B cell (primary cell): Measurements from ENCODE around the gene GPR85. TPM values are rescaled to one million over a fixed set of nuclear protein-coding genes. Genes with fewer than 3 reads are reported as not detected.

Experiments used
- ATAC-seq: fragments of 200-7000 bp; cut with Tn5 transposase; one replicate; pipeline ENCODE4 v1.10.0; 2021; ENCODE audit warnings: low read depth, mild to moderate bottlenecking, moderate number of reproducible peaks, moderate library complexity
- CTCF ChIA-PET: fragments of 350-600 bp; sonication (Branson Sonifier 250); formaldehyde crosslinking; loops from one replicate; lab custom pipeline; 2021; ENCODE audit warnings: antibody characterized with exemption, inconsistent platforms; lab: Charles Lee
- POLR2A ChIA-PET: fragments of 350-600 bp; sonication (Branson Sonifier 250); formaldehyde crosslinking; loops from one replicate; lab custom pipeline; 2021; ENCODE audit warnings: antibody characterized with exemption; lab: Charles Lee
- DNase-seq: peaks from one replicate; pipeline ENCODE4 v3.0.0; 2013
- H2AFZ ChIP-seq: 2 replicates; pipeline ENCODE4 v1.6.1; 2012; ENCODE audit warnings: mild to moderate bottlenecking, low read depth, low read length; ENCODE audit not compliant: insufficient read depth, poor library complexity, severe bottlenecking
- H3K27ac ChIP-seq, 2 donors: 1 replicate in 1 of 2; 2 replicates in 1 of 2; pipeline ENCODE4 v1.5.1; 2012 to 2013; ENCODE audit warnings: low read length in 2 of 2, mild to moderate bottlenecking in 2 of 2, moderate library complexity in 1 of 2
- H3K27me3 ChIP-seq, 4 experiments: fragments of 200-600 bp in 1 of 4; sonication (generic) in 1 of 4; replicated peaks in 1 of 4; 1 replicate in 2 of 4; 2 replicates in 2 of 4; pipeline versions ENCODE4 v1.6.1 to v1.7.0; 2013 to 2016; ENCODE audit warnings: low read length in 3 of 4, mild to moderate bottlenecking in 2 of 4, mixed read lengths in 1 of 4, moderate library complexity in 1 of 4; ENCODE audit not compliant: insufficient read depth in 4 of 4, control insufficient read depth in 3 of 4; ENCODE audit errors: control extremely low read depth in 1 of 4
- H3K36me3 ChIP-seq, 2 experiments: replicated peaks in 1 of 2; 1 replicate in 1 of 2; 2 replicates in 1 of 2; pipeline versions ENCODE4 v1.6.1 to v1.7.1; 2013; ENCODE audit warnings: low read length in 1 of 2; ENCODE audit not compliant: insufficient read depth in 2 of 2, control insufficient read depth in 1 of 2; ENCODE audit errors: control extremely low read depth in 1 of 2, extremely low read depth in 1 of 2
- H3K4me1 ChIP-seq, 2 donors: fragments of 200-600 bp in 1 of 2; sonication (generic) in 1 of 2; 1 replicate in 1 of 2; 2 replicates in 1 of 2; pipeline versions ENCODE4 v1.5.1 to v1.6.1; 2013 to 2017; ENCODE audit warnings: low read length in 2 of 2; ENCODE audit not compliant: control insufficient read depth in 2 of 2, insufficient read depth in 2 of 2
- H3K4me2 ChIP-seq: replicated peaks from 2 replicates; pipeline ENCODE3; 2012; ENCODE audit warnings: mild to moderate bottlenecking, low read depth, low read length; ENCODE audit not compliant: poor library complexity, severe bottlenecking
- H3K4me3 ChIP-seq, 5 experiments: fragments of 200-600 bp in 1 of 5; sonication (generic) in 1 of 5; 1 replicate in 3 of 5; 2 replicates in 2 of 5; pipeline versions ENCODE4 v1.5.1 to v1.7.0; 2011 to 2016; ENCODE audit warnings: low read length in 4 of 5, mild to moderate bottlenecking in 4 of 5, low read depth in 2 of 5, control low read depth in 1 of 5, moderate library complexity in 1 of 5; ENCODE audit not compliant: insufficient read depth in 1 of 5; ENCODE audit errors: control extremely low read depth in 1 of 5, extremely low read depth in 1 of 5
- H3K79me2 ChIP-seq: fragments of 200-600 bp; sonication (generic); one replicate; pipeline ENCODE4 v1.6.0; 2016; ENCODE audit warnings: low read length; ENCODE audit not compliant: control insufficient read depth, insufficient read depth
- H3K9ac ChIP-seq: fragments of 200-600 bp; sonication (generic); 2 replicates; pipeline ENCODE4 v1.6.1; 2017; ENCODE audit warnings: mild to moderate bottlenecking, low read length, moderate library complexity
- H3K9me3 ChIP-seq, 3 donors: one replicate each; pipeline versions ENCODE4 v1.6.1 to v1.7.1; 2013; ENCODE audit warnings: low read length in 2 of 3; ENCODE audit not compliant: control insufficient read depth in 2 of 3, insufficient read depth in 1 of 3; ENCODE audit errors: control extremely low read depth in 1 of 3
- H4K20me1 ChIP-seq: 2 replicates; pipeline ENCODE4 v1.6.0; 2012; ENCODE audit warnings: mild to moderate bottlenecking, low read length; ENCODE audit not compliant: insufficient read depth, control insufficient read depth, poor library complexity, severe bottlenecking
- H3K27ac Mint-ChIP-seq: one replicate; pipeline ENCODE4 v1.8.0; 2021; ENCODE audit warnings: mixed read lengths
- H3K27me3 Mint-ChIP-seq: one replicate; pipeline ENCODE4 v1.8.0; 2021; ENCODE audit warnings: mixed read lengths
- H3K4me1 Mint-ChIP-seq: one replicate; pipeline ENCODE4 v1.8.0; 2021; ENCODE audit warnings: mixed read lengths
- H3K4me3 Mint-ChIP-seq: one replicate; pipeline ENCODE4 v1.8.0; 2021; ENCODE audit warnings: mixed read lengths
- H3K9me3 Mint-ChIP-seq: one replicate; pipeline ENCODE4 v1.8.0; 2022; ENCODE audit warnings: mixed read lengths; ENCODE audit not compliant: insufficient read depth
- EZH2 ChIP-seq: IDR thresholded peaks from 2 replicates; pipeline ENCODE4 v1.6.1; 2012; ENCODE audit warnings: borderline replicate concordance, low read depth, mild to moderate bottlenecking, moderate library complexity, low read length; ENCODE audit not compliant: insufficient read depth, poor library complexity, severe bottlenecking
- intact Hi-C: fragments of 100-400 bp; cut with micrococcal nuclease; formaldehyde crosslinking; loops from one replicate; pipeline ENCODE4 v1.10.0; 2022
- polyA plus RNA-seq: library from polyadenylated mRNA; depleted of rRNA; stranded (reverse); fragments of >200 nt; gene quantifications from 2 replicates; pipeline ENCODE4 v1.2.3, GENCODE V29; 2012
- total RNA-seq, 2 donors: library from RNA; stranded (reverse); fragments of 120-200 nt in 1 of 2; gene quantifications; 1 replicate in 1 of 2; 2 replicates in 1 of 2; pipeline versions ENCODE4 v1.2.3 to v1.2.4, GENCODE V29; 2013 to 2022
- TF ChIP-seq, protein P1 (sequence below): fragments of 200-600 bp; IDR thresholded peaks from one replicate; pipeline ENCODE4 v1.8.0; 2022; ENCODE audit warnings: antibody characterized with exemption, mild to moderate bottlenecking

GPR85 gene
- total and polyA plus RNA-seq, 2 donors (not counting 1 experiment from before 2014, with no cell fraction given), result not detected

GRCh38 chr7:113044394-113044793 is 42.2 kb downstream of the GPR85 start:
- H3K27ac ChIP-seq, result no peak overlapping the region
- Mint-ChIP-seq H3K27me3 (peaks cover 32% of the 10 kb centered on the region), H3K4me1 (no peaks in the 10 kb centered on the region), H3K27ac (no peak overlapping the region), H3K9me3 (no peaks in the 10 kb centered on the region), H3K4me3 (no peak overlapping the region)
- H3K4me3 ChIP-seq, result no peak overlapping the region
- no peak overlapping the region for H2AFZ ChIP-seq
- DNase-seq (no peak), ATAC-seq (no peak)
- TF ChIP-seq, protein P1, sequence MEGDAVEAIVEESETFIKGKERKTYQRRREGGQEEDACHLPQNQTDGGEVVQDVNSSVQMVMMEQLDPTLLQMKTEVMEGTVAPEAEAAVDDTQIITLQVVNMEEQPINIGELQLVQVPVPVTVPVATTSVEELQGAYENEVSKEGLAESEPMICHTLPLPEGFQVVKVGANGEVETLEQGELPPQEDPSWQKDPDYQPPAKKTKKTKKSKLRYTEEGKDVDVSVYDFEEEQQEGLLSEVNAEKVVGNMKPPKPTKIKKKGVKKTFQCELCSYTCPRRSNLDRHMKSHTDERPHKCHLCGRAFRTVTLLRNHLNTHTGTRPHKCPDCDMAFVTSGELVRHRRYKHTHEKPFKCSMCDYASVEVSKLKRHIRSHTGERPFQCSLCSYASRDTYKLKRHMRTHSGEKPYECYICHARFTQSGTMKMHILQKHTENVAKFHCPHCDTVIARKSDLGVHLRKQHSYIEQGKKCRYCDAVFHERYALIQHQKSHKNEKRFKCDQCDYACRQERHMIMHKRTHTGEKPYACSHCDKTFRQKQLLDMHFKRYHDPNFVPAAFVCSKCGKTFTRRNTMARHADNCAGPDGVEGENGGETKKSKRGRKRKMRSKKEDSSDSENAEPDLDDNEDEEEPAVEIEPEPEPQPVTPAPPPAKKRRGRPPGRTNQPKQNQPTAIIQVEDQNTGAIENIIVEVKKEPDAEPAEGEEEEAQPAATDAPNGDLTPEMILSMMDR, result no peak
- TF ChIP-seq EZH2, result no peak
- no peaks in the 10 kb centered on the region for H4K20me1 ChIP-seq
- peaks cover 0 to 3% (median 0%) of the 10 kb centered on the region in 4 experiments for H3K27me3 ChIP-seq
- no peak overlapping the region for H3K9ac ChIP-seq
- POLR2A ChIA-PET, result no interaction called here
- no peaks in the 10 kb centered on the region for H3K79me2 ChIP-seq
- H3K4me2 ChIP-seq, result no peak overlapping the region
- no peaks in the 10 kb centered on the region for H3K36me3 ChIP-seq
- CTCF ChIA-PET, result no interaction called here
- H3K9me3 ChIP-seq, result no peaks in the 10 kb centered on the region
- H3K4me1 ChIP-seq, result no peaks in the 10 kb centered on the region
- intact Hi-C loops, result no loop called here

DNA sequence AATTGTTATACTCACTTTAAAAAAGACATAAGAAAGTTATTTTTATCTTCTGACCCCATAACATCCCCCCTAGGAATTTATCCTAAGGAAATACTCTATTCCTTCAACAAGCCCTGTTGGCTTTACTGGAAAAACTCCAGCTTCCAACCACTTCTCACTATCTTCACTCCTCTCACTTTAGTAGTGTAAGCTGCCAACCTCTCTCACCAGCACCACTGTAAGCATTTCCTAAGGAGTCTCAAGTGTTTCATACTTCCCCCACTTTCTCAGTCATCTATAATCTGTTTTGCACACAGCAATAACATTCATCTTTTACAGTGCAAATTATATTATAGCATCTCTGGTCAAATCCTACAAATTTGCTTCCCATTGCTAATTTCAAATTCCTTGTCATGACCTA is 45.8 kb downstream of the GPR85 start:
- no peak overlapping the region for H3K9ac ChIP-seq
- peaks cover 34% of the 10 kb centered on the region for H3K27me3 Mint-ChIP-seq
- ChIA-PET POLR2A (no interaction called here), CTCF (no interaction called here)
- no peak for ATAC-seq
- H3K79me2 ChIP-seq, result no peaks in the 10 kb centered on the region
- H3K9me3 Mint-ChIP-seq, result no peaks in the 10 kb centered on the region
- no peak overlapping the region for H3K4me2 ChIP-seq
- no peak overlapping the region for H3K4me3 Mint-ChIP-seq
- no peaks in the 10 kb centered on the region for H4K20me1 ChIP-seq
- H3K4me1 ChIP-seq, result no peaks in the 10 kb centered on the region
- TF ChIP-seq EZH2, result no peak
- TF ChIP-seq, protein P1, result no peak
- no peaks in the 10 kb centered on the region for H3K4me1 Mint-ChIP-seq
- no peak overlapping the region for H3K27ac ChIP-seq
- DNase-seq, result no peak
- no peak overlapping the region for H3K27ac Mint-ChIP-seq
- no peak overlapping the region for H3K4me3 ChIP-seq
- intact Hi-C loops, result no loop called here
- H3K27me3 ChIP-seq, result peaks cover 0 to 3% (median 0%) of the 10 kb centered on the region in 4 experiments
- no peak overlapping the region for H2AFZ ChIP-seq
- no peaks in the 10 kb centered on the region for H3K36me3 ChIP-seq
- H3K9me3 ChIP-seq, result no peaks in the 10 kb centered on the region
